Femur (tissue), 1 donor: ENCODE results near the gene CD300LF.
A peak's percentile ranks its signal among the peaks of the same experiment; 100 is the strongest.

Experiments used
- DNase-seq: peaks from one replicate; pipeline ENCODE4 v3.0.0-alpha.2; 2017

Gene CD300LF

GRCh38 chr17:74729368-74729767 lies 16.6 kb upstream of the CD300LF start:
- DNase-seq = no peak

- DNase-seq = no peak
Measured at GRCh38 chr17:74728702-74729075, 16.0 kb upstream of the CD300LF start.

- DNase-seq = no peak
Measured at GRCh38 chr17:74728033-74728701, 15.4 kb upstream of the CD300LF start.

GRCh38 chr17:74725111-74725510 lies 12.4 kb upstream of the CD300LF start:
- DNase-seq = no peak

DNA sequence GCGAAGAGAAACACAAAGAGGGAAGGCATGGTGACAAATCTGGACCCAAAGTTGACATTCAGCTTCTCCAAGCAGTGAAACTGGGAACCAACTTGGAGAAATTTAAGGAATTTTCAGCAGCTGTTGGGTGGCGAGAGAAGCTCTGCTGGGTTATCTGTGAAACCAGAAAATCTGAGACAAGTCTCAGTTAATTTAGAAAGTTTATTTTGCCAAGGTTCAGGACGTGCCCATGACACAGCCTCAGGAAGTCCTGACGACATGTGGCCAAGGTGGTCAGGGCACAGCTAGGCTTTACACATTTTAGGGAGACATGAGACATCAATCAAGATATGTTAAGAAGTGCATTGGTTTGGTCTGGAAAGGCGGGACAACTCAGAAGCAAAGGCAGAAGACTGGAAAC lies 11.2 kb upstream of the CD300LF start:
- no peak for DNase-seq

- DNase-seq = no peak
Measured at GRCh38 chr17:74722782-74723181, 10.1 kb upstream of the CD300LF start.

GRCh38 chr17:74720506-74720905 lies 7.8 kb upstream of the CD300LF start:
- no peak for DNase-seq

DNA sequence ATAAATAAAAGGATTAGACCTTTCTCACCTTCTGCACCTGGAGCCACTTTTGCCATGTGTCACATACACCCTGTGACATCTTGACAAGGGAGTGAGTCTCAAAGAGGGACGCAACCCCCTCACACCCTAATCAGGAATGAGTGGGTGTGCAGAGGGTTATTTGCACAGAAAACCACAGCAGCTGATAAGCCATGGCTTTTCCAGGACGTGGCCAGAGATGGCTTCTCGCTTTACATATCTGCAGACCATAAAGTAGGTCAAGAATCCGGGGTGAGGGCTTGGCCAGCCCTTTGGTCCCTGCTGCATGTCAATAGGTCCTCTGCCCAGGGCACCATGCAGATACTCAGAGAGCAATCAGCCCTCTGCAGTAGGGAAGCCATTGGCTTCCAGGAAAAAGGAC lies 2.4 kb upstream of the CD300LF start:
- DNase-seq = no peak

DNA sequence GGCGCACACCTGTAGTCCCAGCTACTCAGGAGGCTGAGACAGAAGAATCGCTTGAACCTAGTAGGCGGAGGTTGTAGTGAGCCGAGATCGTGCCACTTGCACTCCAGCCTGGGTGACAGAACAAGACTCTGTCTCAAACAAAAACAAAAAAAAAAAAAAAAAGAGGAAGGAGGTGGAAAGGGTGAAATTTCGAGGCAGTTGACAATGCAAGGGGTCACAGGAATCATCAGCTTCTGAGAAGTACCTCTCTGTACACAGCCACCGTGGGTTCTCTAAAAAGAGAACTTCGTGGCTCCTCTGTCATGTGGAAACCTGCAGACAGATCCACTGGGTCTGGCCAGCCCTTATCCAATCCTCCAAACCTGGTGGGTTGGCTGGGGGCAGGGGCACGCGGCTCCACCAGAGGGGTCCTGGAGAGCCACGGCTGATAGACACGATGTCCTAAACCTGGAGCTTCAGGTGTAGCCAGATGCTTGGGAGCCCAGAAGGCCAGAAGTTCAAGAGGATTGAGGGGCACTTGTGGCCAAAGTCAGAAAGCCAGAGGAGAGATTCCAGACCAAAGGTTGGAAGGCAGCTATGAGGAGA lies 540 bp upstream of the CD300LF start:
- DNase-seq = no peak

- DNase-seq = no peak
Measured at GRCh38 chr17:74712301-74712700, 422 bp downstream of the CD300LF start.

GRCh38 chr17:74711058-74711824 lies 1.5 kb downstream of the CD300LF start:
- no peak for DNase-seq

DNA sequence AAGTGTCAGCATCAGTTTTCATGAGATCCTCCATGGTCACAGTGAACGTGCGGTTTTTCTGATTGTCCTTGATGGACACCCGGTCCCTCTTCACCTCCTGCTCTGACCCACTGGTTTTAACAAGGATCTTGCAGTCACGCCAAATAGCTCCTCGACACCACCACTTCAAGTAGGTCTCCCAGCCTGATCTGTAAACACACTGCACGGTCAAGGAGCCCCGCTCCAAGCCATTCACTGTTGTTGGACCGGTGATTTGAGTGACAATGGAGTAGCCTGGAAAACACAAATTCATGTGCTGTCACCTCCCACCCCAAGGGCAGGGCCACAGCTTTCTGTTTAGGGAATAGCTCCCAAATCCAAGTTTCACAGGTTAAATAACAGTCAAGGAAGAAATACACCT lies 8.2 kb downstream of the CD300LF start:
- DNase-seq = no peak

DNA sequence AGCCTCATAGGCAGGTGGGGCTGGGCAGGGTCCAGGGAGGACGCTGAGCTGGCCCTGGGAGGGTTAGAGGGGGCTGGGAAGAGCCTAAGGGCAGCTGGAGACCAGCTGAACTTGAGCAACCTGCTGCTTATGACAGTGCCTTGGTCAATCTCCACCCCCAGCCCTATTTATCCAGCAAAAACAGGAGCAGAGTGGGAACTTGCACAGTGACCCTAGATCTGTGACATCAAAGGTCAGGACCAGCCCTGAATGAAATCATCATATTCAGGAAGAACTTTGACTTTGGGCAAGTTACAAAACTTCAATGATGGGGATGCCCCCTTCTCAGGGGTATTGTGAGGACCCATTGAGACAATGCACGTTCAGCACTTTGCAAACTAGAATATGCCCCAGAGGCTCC lies 9.4 kb downstream of the CD300LF start:
- no peak for DNase-seq

DNA sequence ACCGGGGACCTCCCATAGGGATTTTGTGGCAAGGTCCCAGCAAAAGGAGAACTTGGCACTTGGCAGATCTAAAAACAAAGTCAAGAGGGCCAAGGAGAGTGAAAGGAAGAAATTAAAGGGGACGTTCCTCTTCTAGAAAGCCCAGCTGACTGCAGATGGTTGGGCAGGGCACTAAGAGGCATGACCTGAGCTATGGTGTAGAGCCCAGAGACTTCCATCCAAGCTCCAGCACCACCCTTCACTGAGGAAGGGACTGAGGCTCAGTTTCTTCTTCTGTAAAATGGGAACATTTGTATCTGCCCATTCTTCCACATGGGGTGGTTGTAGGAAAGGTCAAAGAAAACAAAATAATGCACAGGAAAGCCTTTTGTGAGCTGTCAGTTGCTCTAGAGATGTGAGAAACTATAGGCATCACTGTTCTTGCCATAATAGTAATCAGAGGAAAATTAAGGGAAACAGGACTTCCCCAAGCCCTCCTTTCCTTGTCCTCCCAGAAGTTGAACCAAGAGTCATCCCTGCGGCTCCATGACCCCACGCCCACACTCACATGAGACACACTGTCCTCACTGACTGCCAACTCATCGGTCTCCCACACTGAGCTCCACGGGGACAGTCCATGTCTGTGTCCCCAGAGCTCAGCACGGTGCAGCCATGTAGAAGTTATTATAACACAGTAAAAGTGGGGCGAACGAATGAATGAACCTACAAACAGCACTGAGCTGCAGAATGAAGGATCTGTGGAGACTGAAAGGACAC lies 10.4 kb downstream of the CD300LF start:
- DNase-seq = no peak

GRCh38 chr17:74699236-74699635 lies 13.5 kb downstream of the CD300LF start:
- no peak for DNase-seq

GRCh38 chr17:74698069-74698468 lies 14.7 kb downstream of the CD300LF start:
- no peak for DNase-seq

GRCh38 chr17:74697515-74697914 lies 15.2 kb downstream of the CD300LF start:
- DNase-seq = no peak

DNA sequence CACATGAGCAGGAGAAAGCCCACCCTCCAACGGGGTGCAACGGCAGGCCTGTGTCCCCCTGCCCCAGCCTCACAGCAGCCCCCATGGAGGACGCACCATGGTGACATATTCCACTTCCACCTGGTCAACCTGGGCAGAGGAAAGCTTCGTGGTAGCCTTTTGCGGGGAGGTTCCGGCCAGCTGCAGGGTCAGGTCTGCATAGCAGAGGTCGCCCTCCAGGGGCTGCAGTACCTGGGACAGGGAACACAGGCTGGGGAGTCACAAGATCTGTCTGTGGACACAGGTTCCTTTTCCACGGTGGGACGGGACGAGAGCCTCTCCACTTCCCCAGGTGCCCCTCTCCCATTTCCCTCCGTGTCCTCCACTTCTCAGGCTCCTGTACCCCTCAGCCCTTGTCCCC lies 17.1 kb downstream of the CD300LF start:
- DNase-seq = no peak

DNA sequence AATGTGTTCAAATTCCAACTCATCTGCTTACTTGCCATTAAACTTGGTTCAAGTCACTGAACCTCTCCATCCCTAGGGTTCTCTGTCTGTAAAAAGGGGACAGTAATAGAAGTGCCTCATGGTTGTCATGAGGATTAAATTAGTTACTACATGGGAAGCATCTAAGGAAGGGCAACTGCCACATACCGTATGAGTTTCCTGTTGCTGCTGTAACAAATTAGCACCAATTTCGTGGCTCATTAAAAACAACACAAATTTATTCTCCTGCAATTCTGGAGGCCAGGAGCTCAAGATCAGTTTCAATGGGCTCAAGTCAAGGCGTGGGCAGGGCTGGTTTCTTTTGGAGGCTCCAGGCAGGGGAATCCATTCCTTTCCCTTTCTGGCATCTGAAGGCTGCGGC lies 18.6 kb downstream of the CD300LF start:
- DNase-seq = no peak

DNA sequence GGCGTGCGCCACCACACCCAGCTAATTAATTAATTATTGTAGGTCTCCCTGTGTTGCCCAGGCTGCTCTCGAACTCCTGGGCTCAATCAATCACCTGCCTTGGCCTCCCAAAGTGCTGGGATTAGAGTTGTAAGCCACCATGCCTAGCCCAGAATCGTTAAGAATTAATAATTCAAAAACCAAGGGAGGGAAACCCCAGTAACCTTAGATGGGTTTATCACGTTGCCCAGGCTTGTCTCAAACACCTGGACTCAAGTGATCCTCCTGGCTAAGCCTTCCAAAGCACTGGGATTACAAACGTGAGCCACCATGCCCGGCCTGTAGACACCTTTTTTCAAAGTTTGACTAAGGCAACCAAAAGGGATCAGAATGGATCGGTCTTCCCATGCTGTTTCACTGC lies 21.6 kb downstream of the CD300LF start:
- DNase-seq = no peak

DNA sequence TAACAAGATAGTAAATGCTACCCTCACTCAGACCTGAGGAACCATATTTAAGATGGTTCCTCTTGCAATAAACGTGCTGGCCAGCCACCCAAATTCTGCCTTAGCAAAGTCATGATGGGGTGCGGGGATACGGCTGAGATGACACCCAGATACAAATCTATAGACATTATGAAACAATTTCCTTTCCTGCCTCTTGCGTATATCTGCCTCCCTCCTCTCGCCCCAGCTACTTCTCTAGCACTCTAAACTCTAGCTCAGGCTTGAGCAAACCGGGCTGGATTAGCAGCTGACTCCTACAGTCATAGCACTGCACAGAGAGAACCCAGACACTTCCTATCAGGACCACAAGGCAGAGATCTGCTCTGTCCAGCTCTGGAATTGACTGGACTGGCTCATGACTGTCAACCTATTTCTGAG lies 22.3 kb downstream of the CD300LF start:
- DNase-seq = peak; percentile 33

DNA sequence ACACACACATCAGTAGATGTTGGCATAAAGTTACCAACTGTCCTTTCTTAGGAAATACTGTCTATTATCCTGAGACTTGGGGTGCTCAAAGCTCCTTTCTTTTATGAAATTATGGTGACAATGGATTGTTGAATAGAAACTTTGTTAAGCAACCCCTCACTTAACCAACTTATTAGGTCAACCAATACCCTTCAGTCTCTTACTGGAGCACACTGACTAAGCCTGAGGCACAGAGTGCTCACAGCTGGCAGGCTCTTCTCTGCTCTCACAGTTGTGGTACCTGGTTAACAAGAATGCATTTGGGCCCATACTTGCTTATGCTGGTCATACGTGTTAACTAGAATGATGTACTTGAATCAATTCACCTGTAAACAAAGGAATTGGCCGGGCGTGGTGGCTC lies 24.8 kb downstream of the CD300LF start:
- DNase-seq = no peak

DNA sequence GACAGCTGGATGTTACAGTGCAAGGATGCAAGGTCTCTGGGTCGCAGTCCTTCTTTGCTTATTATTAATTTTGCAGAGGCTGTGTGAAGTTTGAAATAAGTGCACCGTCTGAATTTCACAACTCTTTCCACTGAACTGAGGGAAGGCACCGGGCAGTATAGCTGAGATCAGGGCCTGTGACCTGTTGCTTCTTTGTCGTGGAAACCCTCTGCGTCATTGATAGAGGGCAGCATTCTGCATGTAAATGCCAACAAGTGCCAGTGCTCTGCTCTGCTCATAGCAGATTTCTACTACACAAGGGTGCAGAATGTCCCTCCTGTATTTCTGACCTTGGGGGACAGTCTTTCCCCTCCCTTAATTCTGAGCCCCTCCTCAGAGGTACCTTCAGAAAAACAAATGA lies 26.0 kb downstream of the CD300LF start:
- DNase-seq = no peak
